ENCODE measurements around the gene ATXN2L.

- no peak for TF ChIP-seq POLR2A (IDR thresholded peaks at IDR 0.05; ENCODE audit: low read depth)
- TF ChIP-seq POLR2AphosphoS5 (IDR thresholded peaks at IDR 0.05), result no peak
Measured at GRCh38 chr16:28835864-28836760, 13.3 kb downstream of the ATXN2L start.

Measured in esophagus muscularis mucosa (tissue), 2 donors.